Right cardiac atrium (tissue), 5 donors: ENCODE results near the gene MTFR1L. TPM values are rescaled to one million over a fixed set of nuclear protein-coding genes. Genes with fewer than 3 reads are reported as not detected.
A peak's percentile ranks its signal among the peaks of the same experiment; 100 is the strongest.

Experiments
- ATAC-seq, 2 donors: fragments of 200-7000 bp; cut with Tn5 transposase; one replicate each; pipeline versions ENCODE4 v1.8.0 to v1.9.1; 2020; ENCODE audit warnings: moderate library complexity in 2 of 2, mild to moderate bottlenecking in 1 of 2
- DNase-seq, 3 donors: peaks; one replicate each; pipeline ENCODE4 v3.0.0-alpha.2; 2020
- H3K27ac ChIP-seq: one replicate; pipeline ENCODE4 v1.5.1; 2013; ENCODE audit warnings: mild to moderate bottlenecking, low read length, control low read depth, moderate library complexity
- H3K27me3 ChIP-seq: one replicate; pipeline ENCODE4 v1.6.1; 2013; ENCODE audit not compliant: control insufficient read depth, insufficient read depth
- H3K4me1 ChIP-seq: one replicate; pipeline ENCODE4 v1.6.1; 2013; ENCODE audit warnings: low read length; ENCODE audit not compliant: control insufficient read depth, insufficient read depth
- H3K4me3 ChIP-seq: one replicate; pipeline ENCODE4 v1.5.1; 2013; ENCODE audit warnings: low read length, control low read depth
- H3K9me3 ChIP-seq: one replicate; pipeline ENCODE4 v1.6.1; 2013; ENCODE audit warnings: low read length; ENCODE audit not compliant: control insufficient read depth
- WGBS: extraction: QIAGEN DNeasy Blood & Tissue Kit; methylation state at CpG from one replicate; pipeline ENCODE4 v1.1.7; 2013; 5-methylcytosine and 5-hydroxymethylcytosine counted together
- intact Hi-C, 4 donors: fragments of 100-400 bp; cut with DNase I; formaldehyde crosslinking; loops; one replicate each; pipeline versions ENCODE4 v1.11.0 to v1.14.0; 2022 to 2023
- polyA plus RNA-seq: library from polyadenylated mRNA; stranded (reverse); fragments of 200-250 nt; gene quantifications from one replicate; pipeline ENCODE4 v1.2.3, GENCODE V29; 2013
- total RNA-seq, 4 donors: library from RNA; stranded (reverse); fragmentation: NEBNext Ultra II Directional; extraction: Animal tissue kit (Norgen Biotek cat#: 25700); gene quantifications; one replicate each; pipeline ENCODE4 v1.2.1, GENCODE V29; 2021
- donor health status: healthy with polysubstance abuse.
- donor health status: DM: no; HTN: yes; CAD: no.
- donor health status: DM: no; HTN: no; CAD: no.
- donor health status: DM: no; HTN: yes; CAD: no; lungs with severe emphysema.
- donor health status: DM: yes; HTN: yes; CAD: no.

The MTFR1L gene
- total and polyA plus RNA-seq, 5 donors, result 125 to 195 (median 169) TPM

GRCh38 chr1:25808481-25809244 lies 11.1 kb upstream of the MTFR1L start:
- H3K4me1 ChIP-seq, result peaks cover 9% of the 10 kb centered on the region
- no peaks in the 10 kb centered on the region for H3K9me3 ChIP-seq
- intact Hi-C loops, result no loop called here
- no peak overlapping the region for H3K4me3 ChIP-seq
- no peak for ATAC-seq
- H3K27me3 ChIP-seq, result no peaks in the 10 kb centered on the region
- 91% methylated on average over 34 of the region's 34 CpGs for WGBS
- no peak overlapping the region for H3K27ac ChIP-seq
- DNase-seq, result peak in 1 of 3 donors; percentile 63

- H3K27ac ChIP-seq, result no peak overlapping the region
- 73% methylated on average over 18 of the region's 18 CpGs for WGBS
- H3K4me1 ChIP-seq, result peaks cover 9% of the 10 kb centered on the region
Observed at GRCh38 chr1:25809283-25809926, 10.3 kb upstream of the MTFR1L start.

GRCh38 chr1:25809929-25810328 lies 9.8 kb upstream of the MTFR1L start:
- no peak overlapping the region for H3K4me3 ChIP-seq
- H3K4me1 ChIP-seq, result peaks cover 8% of the 10 kb centered on the region
- no peak overlapping the region for H3K27ac ChIP-seq
- no peak for DNase-seq
- no peaks in the 10 kb centered on the region for H3K27me3 ChIP-seq
- intact Hi-C loops, result loop anchor here in 2 of 4 donors (10.0 kb wide), 2 partner anchors 265 to 565 kb away; partner anchors contain the start of genes LDLRAP1 (in 1 of the 2) and RSRP1 (in 1 of the 2)
- 87% methylated on average over 7 of the region's 7 CpGs for WGBS
- H3K9me3 ChIP-seq, result no peaks in the 10 kb centered on the region
- ATAC-seq, result no peak

More at GRCh38 chr1:25809283-25809926, 10.3 kb upstream of the MTFR1L start:
- no peaks in the 10 kb centered on the region for H3K9me3 ChIP-seq
- DNase-seq (peak in 1 of 3 donors; percentile 62), ATAC-seq (no peak)
- H3K4me3 ChIP-seq, result no peak overlapping the region
- H3K27me3 ChIP-seq, result no peaks in the 10 kb centered on the region
- intact Hi-C loops, result no loop called here

GRCh38 chr1:25810341-25811299 lies 9.1 kb upstream of the MTFR1L start:
- Histone ChIP-seq H3K4me1 (peaks cover 2% of the 10 kb centered on the region), H3K27me3 (no peaks in the 10 kb centered on the region), H3K27ac (no peak overlapping the region), H3K9me3 (no peaks in the 10 kb centered on the region), H3K4me3 (no peak overlapping the region)
- ATAC-seq (peak; percentile 36 to 41), DNase-seq (peak; percentile 70 to 91 (median 89))
- WGBS, result 37% methylated on average over 21 of the region's 21 CpGs
- intact Hi-C loops, result loop anchor here in 2 of 4 donors (10.0 kb wide), 2 partner anchors 266 to 566 kb away; partner anchors contain the start of genes LDLRAP1 (in 1 of the 2) and RSRP1 (in 1 of the 2)

- intact Hi-C loops, result loop anchor here in 2 of 4 donors (10.0 kb wide), 2 partner anchors 267 to 567 kb away; partner anchors contain the start of genes LDLRAP1 (in 1 of the 2) and RSRP1 (in 1 of the 2)
- WGBS, result 90% methylated on average over 13 of the region's 13 CpGs
- Histone ChIP-seq H3K27ac (no peak overlapping the region), H3K9me3 (no peaks in the 10 kb centered on the region), H3K4me1 (no peaks in the 10 kb centered on the region), H3K4me3 (no peak overlapping the region), H3K27me3 (no peaks in the 10 kb centered on the region)
- ATAC-seq (no peak), DNase-seq (no peak)
Observed at GRCh38 chr1:25811384-25812082, 8.2 kb upstream of the MTFR1L start.

GRCh38 chr1:25813071-25813733 lies 6.6 kb upstream of the MTFR1L start:
- 82% methylated on average over 11 of the region's 11 CpGs for whole genome bisulfite sequencing
- H3K4me1 ChIP-seq, result no peaks in the 10 kb centered on the region
- intact Hi-C loops, result loop anchor here in 2 of 4 donors (10.0 kb wide), 2 partner anchors 268 to 568 kb away; partner anchors contain the start of genes LDLRAP1 (in 1 of the 2) and RSRP1 (in 1 of the 2)
- no peaks in the 10 kb centered on the region for H3K9me3 ChIP-seq
- no peaks in the 10 kb centered on the region for H3K27me3 ChIP-seq
- no peak for DNase-seq
- no peak for ATAC-seq
- H3K27ac ChIP-seq, result no peak overlapping the region
- H3K4me3 ChIP-seq, result no peak overlapping the region

GRCh38 chr1:25813734-25814471 lies 5.9 kb upstream of the MTFR1L start:
- Histone ChIP-seq H3K27ac (no peak overlapping the region), H3K27me3 (no peaks in the 10 kb centered on the region), H3K4me3 (no peak overlapping the region), H3K9me3 (no peaks in the 10 kb centered on the region), H3K4me1 (peaks cover under 1% of the 10 kb centered on the region)
- ATAC-seq (no peak), DNase-seq (no peak)
- 91% methylated on average over 24 of the region's 24 CpGs for WGBS
- intact Hi-C loops, result loop anchor here in 2 of 4 donors (10.0 kb wide), 2 partner anchors 269 to 569 kb away; partner anchors contain the start of genes LDLRAP1 (in 1 of the 2) and RSRP1 (in 1 of the 2)

- WGBS, result 92% methylated on average over 7 of the region's 7 CpGs
- no peak for DNase-seq
Observed at GRCh38 chr1:25814549-25815087, 5.1 kb upstream of the MTFR1L start.

More at GRCh38 chr1:25814549-25815087, 5.1 kb upstream of the MTFR1L start:
- Histone ChIP-seq H3K9me3 (no peaks in the 10 kb centered on the region), H3K27me3 (no peaks in the 10 kb centered on the region), H3K4me1 (peaks cover 2% of the 10 kb centered on the region), H3K27ac (no peak overlapping the region), H3K4me3 (no peak overlapping the region)
- no peak for ATAC-seq
- intact Hi-C loops, result loop anchor here in 2 of 4 donors (10.0 kb wide), 2 partner anchors 270 to 570 kb away; partner anchors contain the start of genes LDLRAP1 (in 1 of the 2) and RSRP1 (in 1 of the 2)
